ENCODE results near the gene TNNT3.

DNA sequence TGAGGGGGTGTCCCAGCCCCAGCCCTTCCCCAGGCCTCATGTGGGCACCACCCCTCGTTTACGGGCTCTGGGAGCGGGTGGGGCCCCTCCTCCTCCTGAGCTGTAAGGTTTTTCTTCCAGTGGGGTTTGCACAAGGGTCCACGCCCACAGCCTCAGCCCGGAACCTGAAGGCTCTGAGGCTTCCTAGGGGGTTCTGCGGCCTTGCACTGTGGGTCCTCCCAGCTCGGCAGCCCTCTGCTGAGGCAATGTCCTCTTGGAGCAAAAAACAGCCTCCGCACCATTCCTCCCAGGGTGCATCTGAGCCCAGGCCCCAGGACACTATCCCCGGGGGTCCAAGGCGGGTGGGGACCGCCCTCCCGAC is 64.1 kb downstream of the TNNT3 start:
- TF ChIP-seq, protein P1, sequence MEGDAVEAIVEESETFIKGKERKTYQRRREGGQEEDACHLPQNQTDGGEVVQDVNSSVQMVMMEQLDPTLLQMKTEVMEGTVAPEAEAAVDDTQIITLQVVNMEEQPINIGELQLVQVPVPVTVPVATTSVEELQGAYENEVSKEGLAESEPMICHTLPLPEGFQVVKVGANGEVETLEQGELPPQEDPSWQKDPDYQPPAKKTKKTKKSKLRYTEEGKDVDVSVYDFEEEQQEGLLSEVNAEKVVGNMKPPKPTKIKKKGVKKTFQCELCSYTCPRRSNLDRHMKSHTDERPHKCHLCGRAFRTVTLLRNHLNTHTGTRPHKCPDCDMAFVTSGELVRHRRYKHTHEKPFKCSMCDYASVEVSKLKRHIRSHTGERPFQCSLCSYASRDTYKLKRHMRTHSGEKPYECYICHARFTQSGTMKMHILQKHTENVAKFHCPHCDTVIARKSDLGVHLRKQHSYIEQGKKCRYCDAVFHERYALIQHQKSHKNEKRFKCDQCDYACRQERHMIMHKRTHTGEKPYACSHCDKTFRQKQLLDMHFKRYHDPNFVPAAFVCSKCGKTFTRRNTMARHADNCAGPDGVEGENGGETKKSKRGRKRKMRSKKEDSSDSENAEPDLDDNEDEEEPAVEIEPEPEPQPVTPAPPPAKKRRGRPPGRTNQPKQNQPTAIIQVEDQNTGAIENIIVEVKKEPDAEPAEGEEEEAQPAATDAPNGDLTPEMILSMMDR (IDR thresholded peaks at IDR 0.05): no peak
- TF ChIP-seq EP300 (IDR thresholded peaks at IDR 0.05): no peak
